Naive thymus-derived CD4-positive, alpha-beta T cell (primary cell): ENCODE measurements around the gene CFAP99. TPM values are rescaled to one million over a fixed set of nuclear protein-coding genes. Genes with fewer than 3 reads are reported as not detected.

ENCODE experiments used
- polyA plus RNA-seq, 2 donors: library from polyadenylated mRNA; unstranded; fragments of 300-500 nt; fragmentation: Illumina TruSeq; gene quantifications; one replicate each; pipeline ENCODE4 v1.2.3, GENCODE V29; 2021
- total RNA-seq, 6 experiments: library from RNA in 5 of 6; stranded (reverse) in 5 of 6; gene quantifications; 1 replicate in 5 of 6; 2 replicates in 1 of 6; pipeline ENCODE4 v1.2.3 and lab custom pipeline; 2021 to 2026

The CFAP99 gene
- total and polyA plus RNA-seq, 7 experiments from 2014 or later = 0.12 to 0.27 TPM; not detected in 5

Other genes with a start within 250 kb of the CFAP99 start
- 10 to 100 TPM; 24.4 to 88.2 (median 34.1) TPM for gene HAUS3, start 176.8 kb upstream of the CFAP99 start, total RNA-seq
- 10 to 100 TPM; 18.5 to 25.9 TPM for gene HAUS3, start 176.8 kb upstream of the CFAP99 start, polyA plus RNA-seq
- 1 to 10 TPM; 2.4 to 5.4 (median 3.2) TPM for gene POLN, start 176.8 kb upstream of the CFAP99 start, total RNA-seq
- under 1 TPM; 0.17 to 0.95 TPM for gene POLN, start 176.8 kb upstream of the CFAP99 start, polyA plus RNA-seq
- gene MXD4, start 156.8 kb upstream of the CFAP99 start, total RNA-seq = 100 to 1,000 TPM in 1 of 5 experiments, 10 to 100 TPM in 4; 25.6 to 106 (median 46.0) TPM
- gene MXD4, start 156.8 kb upstream of the CFAP99 start, polyA plus RNA-seq = 10 to 100 TPM; 18.9 to 25.4 TPM
- gene ZFYVE28, start 310 bp upstream of the CFAP99 start, total RNA-seq = 10 to 100 TPM; 15.2 to 26.5 (median 16.1) TPM
- 1 to 10 TPM; 6.1 to 7.4 TPM for gene ZFYVE28, start 310 bp upstream of the CFAP99 start, polyA plus RNA-seq
- gene RNF4, start 50.2 kb downstream of the CFAP99 start, total RNA-seq = 100 to 1,000 TPM in 1 of 5 experiments, 10 to 100 TPM in 4; 80.7 to 101 (median 91.8) TPM
- 10 to 100 TPM; 69.4 to 96.8 TPM for gene RNF4, start 50.2 kb downstream of the CFAP99 start, polyA plus RNA-seq
- gene FAM193A, start 117.7 kb downstream of the CFAP99 start, total RNA-seq = 10 to 100 TPM; 32.8 to 47.2 (median 44.1) TPM
- gene FAM193A, start 117.7 kb downstream of the CFAP99 start, polyA plus RNA-seq = 1 to 10 TPM; 2.2 to 4.8 TPM